Liver (tissue), 9 donors: ENCODE measurements around the gene GRIN3B. TPM values are rescaled to one million over a fixed set of nuclear protein-coding genes. Genes with fewer than 3 reads are reported as not detected.

Experiments
- DNase-seq: peaks from one replicate; pipeline ENCODE4 v3.0.0-alpha.2; 2017; ENCODE audit warnings: low spot score
- H3K27ac ChIP-seq, 2 donors: one replicate each; pipeline ENCODE4 v1.7.0; 2013; ENCODE audit warnings: inconsistent platforms in 2 of 2, low read length in 2 of 2, control low read depth in 1 of 2, low read depth in 1 of 2, mild to moderate bottlenecking in 1 of 2
- H3K27me3 ChIP-seq, 4 donors: one replicate each; pipeline versions ENCODE4 v1.6.1 to v1.7.0; 2013; ENCODE audit warnings: low read length in 3 of 4, inconsistent platforms in 1 of 4, mild to moderate bottlenecking in 1 of 4, moderate library complexity in 1 of 4; ENCODE audit not compliant: control insufficient read depth in 4 of 4, insufficient read depth in 4 of 4
- H3K36me3 ChIP-seq, 4 donors: one replicate each; pipeline versions ENCODE4 v1.6.1 to v1.7.0; 2013; ENCODE audit warnings: low read length in 3 of 4, mild to moderate bottlenecking in 3 of 4, low read depth in 1 of 4, moderate library complexity in 1 of 4; ENCODE audit not compliant: control insufficient read depth in 4 of 4, insufficient read depth in 3 of 4
- H3K4me1 ChIP-seq, 4 donors: one replicate each; pipeline versions ENCODE4 v1.6.1 to v1.7.0; 2013; ENCODE audit warnings: low read length in 3 of 4, mild to moderate bottlenecking in 3 of 4, moderate library complexity in 1 of 4; ENCODE audit not compliant: control insufficient read depth in 4 of 4, insufficient read depth in 4 of 4
- H3K4me3 ChIP-seq, 3 donors: one replicate each; pipeline versions ENCODE4 v1.6.1 to v1.7.0; 2013; ENCODE audit warnings: low read length in 3 of 3, control low read depth in 1 of 3, low read depth in 1 of 3, mild to moderate bottlenecking in 1 of 3
- H3K9ac ChIP-seq, 2 donors: one replicate each; pipeline ENCODE4 v1.7.0; 2013; ENCODE audit warnings: low read length in 2 of 2, mild to moderate bottlenecking in 2 of 2, moderate library complexity in 2 of 2, control low read depth in 1 of 2, low read depth in 1 of 2
- H3K9me3 ChIP-seq, 4 donors: one replicate each; pipeline versions ENCODE4 v1.6.1 to v1.7.0; 2013; ENCODE audit warnings: low read length in 3 of 4; ENCODE audit not compliant: control insufficient read depth in 4 of 4
- ATF3 ChIP-seq: IDR thresholded peaks from 2 replicates; pipeline ENCODE4 v1.6.1; 2016; ENCODE audit warnings: antibody characterized with exemption
- CTCF ChIP-seq: fragments of 150-350 bp; IDR thresholded peaks from 2 replicates; pipeline ENCODE4 v1.5.1; 2017; ENCODE audit warnings: improper control_type of control experiment, low read depth, low read length; ENCODE audit not compliant: missing input control
- EGR1 ChIP-seq, 2 donors: IDR thresholded peaks; 2 replicates each; pipeline ENCODE4 v1.6.1; 2016 to 2018; ENCODE audit warnings: antibody characterized with exemption in 2 of 2, low read depth in 2 of 2
- FOXA1 ChIP-seq: IDR thresholded peaks from 2 replicates; pipeline ENCODE4 v1.6.1; 2016; ENCODE audit warnings: antibody characterized with exemption
- FOXA2 ChIP-seq: IDR thresholded peaks from 2 replicates; pipeline ENCODE4 v1.6.1; 2016; ENCODE audit warnings: antibody characterized with exemption
- GABPA ChIP-seq, 2 donors: IDR thresholded peaks in 1 of 2; conservative IDR thresholded peaks in 1 of 2; 2 replicates each; pipeline ENCODE4 v1.6.1; 2016; ENCODE audit warnings: antibody characterized with exemption in 2 of 2, mild to moderate bottlenecking in 1 of 2, moderate library complexity in 1 of 2
- HNF4A ChIP-seq, 2 donors: conservative IDR thresholded peaks; 2 replicates each; pipeline ENCODE4 v1.6.1; 2016; ENCODE audit warnings: antibody characterized with exemption in 2 of 2, mild to moderate bottlenecking in 2 of 2
- HNF4G ChIP-seq: IDR thresholded peaks from 2 replicates; pipeline ENCODE4 v1.6.1; 2016; ENCODE audit warnings: antibody characterized with exemption
- JUND ChIP-seq, 2 donors: IDR thresholded peaks; 2 replicates each; pipeline ENCODE4 v1.6.1; 2016; ENCODE audit warnings: antibody characterized with exemption in 2 of 2
- NR2F2 ChIP-seq: IDR thresholded peaks from 2 replicates; pipeline ENCODE4 v1.6.1; 2016; ENCODE audit warnings: antibody characterized with exemption
- REST ChIP-seq: IDR thresholded peaks from 2 replicates; pipeline ENCODE4 v1.6.1; 2016; ENCODE audit warnings: antibody characterized with exemption, mild to moderate bottlenecking
- RXRA ChIP-seq, 2 donors: IDR thresholded peaks; 2 replicates each; pipeline ENCODE4 v1.6.1; 2017 to 2018; ENCODE audit warnings: antibody characterized with exemption in 2 of 2, mild to moderate bottlenecking in 1 of 2
- SP1 ChIP-seq: IDR thresholded peaks from 2 replicates; pipeline ENCODE4 v1.6.1; 2018; ENCODE audit warnings: antibody characterized with exemption, mild to moderate bottlenecking
- TAF1 ChIP-seq: conservative IDR thresholded peaks from 2 replicates; pipeline ENCODE4 v1.6.1; 2016; ENCODE audit warnings: antibody characterized with exemption, mild to moderate bottlenecking
- WGBS: extraction: QIAGEN DNeasy Blood & Tissue Kit; methylation state at CpG from one replicate; pipeline ENCODE4 v1.1.7; 2013; 5-methylcytosine and 5-hydroxymethylcytosine counted together
- polyA plus RNA-seq, 2 donors: library from polyadenylated mRNA; stranded (reverse) in 1 of 2; unstranded in 1 of 2; fragments of 200-250 nt in 1 of 2; fragments of >200 nt in 1 of 2; fragmentation: Nextera tagmentation in 1 of 2; extraction: Ambion mirVana in 1 of 2; gene quantifications; one replicate each; pipeline versions ENCODE4 v1.2.1 to v1.2.3, GENCODE V29; 2013 to 2015
- total RNA-seq, 2 donors: library from RNA; depleted of rRNA; stranded (reverse); fragments of >200 nt; gene quantifications; one replicate each; pipeline ENCODE4 v1.2.3, GENCODE V29; 2014
- donor health status: healthy.
- donor health status: healthy.
- donor health status: healthy.
- donor health status: healthy.
- donor health status: healthy.

Gene GRIN3B
- total and polyA plus RNA-seq, 4 donors, result 0.05 TPM; not detected in 3

DNA sequence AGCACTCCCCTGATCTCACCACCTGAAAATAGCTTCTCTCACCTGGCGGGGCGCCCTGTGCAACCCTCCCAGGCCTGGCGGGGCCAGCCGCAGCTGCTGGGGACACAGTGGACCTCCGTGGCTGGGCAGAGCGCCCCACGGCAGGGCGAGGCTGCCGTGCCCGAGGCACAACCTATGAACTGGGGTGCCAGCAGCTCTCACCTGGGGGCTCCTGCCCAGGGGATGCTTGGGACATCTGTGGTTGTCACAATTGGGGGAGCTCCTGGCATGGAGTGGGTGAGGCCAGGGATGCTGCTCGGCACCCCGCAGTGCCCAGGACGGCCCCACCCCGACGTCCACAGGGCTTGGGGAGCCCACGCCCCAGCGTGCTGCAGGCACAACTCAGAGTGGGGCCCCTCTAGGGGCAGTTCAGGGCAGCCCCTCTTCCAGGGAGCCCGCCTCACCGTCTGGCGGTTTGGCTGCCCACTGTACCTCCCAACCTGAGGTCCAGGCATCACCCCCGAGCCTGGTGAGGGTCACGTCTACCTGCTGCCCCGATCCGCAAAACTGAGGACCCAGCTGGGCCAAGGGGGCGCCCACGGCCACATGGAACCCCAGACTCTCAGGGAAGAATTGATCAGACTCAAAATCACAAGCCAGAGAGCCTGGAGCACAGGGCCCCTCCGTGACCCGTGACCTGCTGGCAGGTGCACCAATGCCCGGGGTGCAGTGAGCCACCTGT lies 15.0 kb downstream of the GRIN3B start:
- peak overlapping the region in 1 of 2 donors; percentile 16 for H3K27ac ChIP-seq
- no peaks in the 10 kb centered on the region for H3K9me3 ChIP-seq
- H3K4me1 ChIP-seq, result peaks cover 30 to 47% (median 38%) of the 10 kb centered on the region in 4 donors
- DNase-seq, result no peak
- H3K4me3 ChIP-seq, result no peak overlapping the region
- no peaks in the 10 kb centered on the region for H3K27me3 ChIP-seq
- 92% methylated on average over 29 of the region's 29 CpGs for WGBS
- H3K9ac ChIP-seq, result no peak overlapping the region
- peaks cover 2 to 32% (median 12%) of the 10 kb centered on the region in 4 donors for H3K36me3 ChIP-seq
- TF ChIP-seq NR2F2, result no peak
- TF ChIP-seq CTCF, result no peak
- TF ChIP-seq TAF1, result no peak
- TF ChIP-seq ATF3, result no peak
- no peak for TF ChIP-seq HNF4G
- no peak for TF ChIP-seq FOXA2
- no peak for TF ChIP-seq EGR1 (IDR thresholded peaks at IDR 0.05; ENCODE audit: low read depth in 2 of 2)
- no peak for TF ChIP-seq RXRA (IDR thresholded peaks at IDR 0.05)
- no peak for TF ChIP-seq JUND (IDR thresholded peaks at IDR 0.05)

DNA sequence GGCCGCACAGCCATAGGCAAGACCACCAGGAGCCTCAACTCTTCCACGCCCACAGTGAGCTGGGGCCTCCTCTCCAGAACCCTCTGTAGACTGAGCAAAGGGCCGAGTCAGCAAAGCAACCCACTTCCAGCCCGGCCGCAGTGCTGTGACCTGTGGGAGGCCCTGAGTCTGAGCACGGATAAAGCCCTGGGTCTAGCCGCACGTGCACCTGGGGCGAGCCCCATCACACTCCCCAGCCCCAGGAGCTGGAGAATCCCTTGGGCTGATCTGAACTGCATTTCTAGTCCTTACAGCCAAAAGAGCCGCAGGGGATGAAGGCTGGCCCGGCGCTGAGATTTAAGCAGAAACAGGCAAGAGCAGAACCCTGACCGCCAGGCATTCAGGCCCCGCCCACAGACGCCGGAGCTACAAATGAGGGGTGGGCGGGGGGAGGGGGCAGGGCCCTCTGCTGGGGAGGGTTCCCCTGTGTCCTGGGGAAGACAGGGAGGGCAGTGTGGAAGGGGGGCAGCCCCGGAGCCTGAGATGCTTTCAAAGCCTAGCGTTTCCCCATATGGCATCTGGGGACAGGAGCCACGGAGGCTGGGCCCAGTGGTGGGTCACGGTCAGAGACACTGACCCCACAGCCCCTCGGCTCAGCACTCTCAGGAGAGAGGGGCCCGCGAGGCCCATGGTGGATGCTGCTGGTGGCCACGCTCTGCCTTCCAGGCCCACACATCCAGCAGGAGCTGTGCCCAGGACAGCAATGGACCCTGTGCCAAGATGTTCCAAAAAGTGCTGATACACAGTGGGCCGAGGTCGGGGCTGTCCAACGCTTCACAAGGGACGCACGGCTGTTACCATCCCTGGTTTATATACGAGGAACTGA lies 15.8 kb downstream of the GRIN3B start:
- TF ChIP-seq GABPA (IDR thresholded peaks at IDR 0.05 in 1 of 2, conservative IDR thresholded peaks at IDR 0.05 in 1 of 2), result no peak
- TF ChIP-seq FOXA2, result no peak
- TF ChIP-seq HNF4A (conservative IDR thresholded peaks at IDR 0.05), result no peak
- TF ChIP-seq SP1, result no peak
- no peak for TF ChIP-seq HNF4G
- no peak for TF ChIP-seq CTCF
- TF ChIP-seq EGR1 (IDR thresholded peaks at IDR 0.05; ENCODE audit: low read depth in 2 of 2), result no peak
- TF ChIP-seq NR2F2, result no peak
- TF ChIP-seq RXRA (IDR thresholded peaks at IDR 0.05), result no peak
- TF ChIP-seq FOXA1, result no peak
- no peak for TF ChIP-seq TAF1
- TF ChIP-seq ATF3, result no peak
- no peak for TF ChIP-seq JUND (IDR thresholded peaks at IDR 0.05)
- TF ChIP-seq REST, result no peak
- DNase-seq, result no peak
- H3K4me3 ChIP-seq, result no peak overlapping the region
- H3K27me3 ChIP-seq, result no peaks in the 10 kb centered on the region
- no peak overlapping the region for H3K9ac ChIP-seq
- peak overlapping the region; percentile 28 to 55 for H3K27ac ChIP-seq
- WGBS, result 69% methylated on average over 31 of the region's 31 CpGs
- peaks cover 30 to 49% (median 39%) of the 10 kb centered on the region in 4 donors for H3K4me1 ChIP-seq
- H3K9me3 ChIP-seq, result no peaks in the 10 kb centered on the region
- H3K36me3 ChIP-seq, result peaks cover 2 to 24% (median 10%) of the 10 kb centered on the region in 4 donors
